GM12878 (cell line): ENCODE results near the gene ID4. TPM values are rescaled to one million over a fixed set of nuclear protein-coding genes. Genes with fewer than 3 reads are reported as not detected.

Experiments
- ATAC-seq: fragments of 200-7000 bp; cut with Tn5 transposase; 3 replicates; pipeline ENCODE4 v1.9.1; 2020; ENCODE audit warnings: mild to moderate bottlenecking, moderate library complexity
- BruUV-seq: library from RNA; stranded (reverse); fragments of 400-500 nt; replicated peaks from 2 replicates; lab custom pipeline; 2021; lab: Mats Ljungman, UMichigan
- CTCF ChIA-PET: fragments of 300-600 bp; sonication (Branson Sonifier 250); formaldehyde crosslinking; extraction: SDS; loops from one replicate; lab custom pipeline; 2021; ENCODE audit warnings: inconsistent platforms; lab: Yijun Ruan, JAX
- POLR2A ChIA-PET: fragments of 350-600 bp; formaldehyde crosslinking; extraction: SDS; loops from one replicate; lab custom pipeline; 2021; ENCODE audit warnings: inconsistent platforms; lab: Charles Lee
- RAD21 ChIA-PET: fragments of 300-600 bp; sonication (Branson Sonifier 250); formaldehyde crosslinking; loops from one replicate; lab custom pipeline; 2023; ENCODE audit warnings: antibody characterized with exemption; ENCODE audit not compliant: unreplicated experiment; lab: Charles Lee
- SMC1A ChIA-PET: fragments of 300-600 bp; sonication (Branson Sonifier 250); formaldehyde crosslinking; loops from one replicate; lab custom pipeline; 2023; ENCODE audit not compliant: unreplicated experiment, uncharacterized antibody; lab: Charles Lee
- DNase-seq: peaks from one replicate; pipeline ENCODE4 v3.0.0-alpha.2; 2011; ENCODE audit warnings: low read depth, low spot score
- FAIRE-seq: peaks from 3 replicates; lab custom pipeline; 2011; peaks lifted over from hg19 to GRCh38; lab: Jason Lieb, UNC
- H2AFZ ChIP-seq: 2 replicates; pipeline ENCODE4 v1.6.0; 2011; ENCODE audit warnings: low read depth, low read length, control low read depth; ENCODE audit not compliant: control insufficient read depth
- H3K27ac ChIP-seq: 2 replicates; pipeline ENCODE4 v1.5.1; 2011; ENCODE audit warnings: control low read depth; ENCODE audit not compliant: control insufficient read depth, insufficient read depth
- H3K27me3 ChIP-seq, 2 experiments: replicated peaks in 1 of 2; 2 replicates each; pipeline versions ENCODE4 v1.6.0 to v1.6.1; 2011; ENCODE audit warnings: low read length in 1 of 2; ENCODE audit not compliant: control insufficient read depth in 2 of 2, insufficient read depth in 2 of 2
- H3K36me3 ChIP-seq, 2 experiments: 2 replicates each; pipeline ENCODE4 v1.5.1; 2011; ENCODE audit warnings: low read length in 1 of 2; ENCODE audit not compliant: control insufficient read depth in 2 of 2, insufficient read depth in 2 of 2
- H3K4me1 ChIP-seq: 2 replicates; pipeline ENCODE4 v1.6.1; 2011; ENCODE audit warnings: mild to moderate bottlenecking, low read length, moderate library complexity, mixed read lengths; ENCODE audit not compliant: control insufficient read depth, insufficient read depth
- H3K4me2 ChIP-seq: 2 replicates; pipeline ENCODE4 v1.6.0; 2011; ENCODE audit warnings: control low read depth; ENCODE audit not compliant: control insufficient read depth, insufficient read depth
- H3K4me3 ChIP-seq: fragments of 200-600 bp; sonication (generic); 2 replicates; pipeline ENCODE4 v1.5.1; 2016
- H3K79me2 ChIP-seq: 2 replicates; pipeline ENCODE4 v1.6.0; 2011; ENCODE audit warnings: low read length; ENCODE audit not compliant: control insufficient read depth, insufficient read depth
- H3K9ac ChIP-seq: 2 replicates; pipeline ENCODE4 v1.8.0; 2011; ENCODE audit warnings: low read length, control low read depth, mixed read lengths; ENCODE audit not compliant: control insufficient read depth, insufficient read depth
- H3K9me3 ChIP-seq: replicated peaks from 3 replicates; pipeline ENCODE4 v1.5.1; 2011; ENCODE audit warnings: mild to moderate bottlenecking, low read length; ENCODE audit not compliant: control insufficient read depth, insufficient read depth
- H4K20me1 ChIP-seq: 2 replicates; pipeline ENCODE4 v1.6.0; 2011; ENCODE audit not compliant: control insufficient read depth, insufficient read depth
- CUX1 ChIP-seq: IDR thresholded peaks from 2 replicates; pipeline ENCODE4 v1.6.1; 2012; ENCODE audit warnings: improper control_type of control experiment, low read depth, low read length; ENCODE audit not compliant: insufficient replicate concordance
- ETV6 ChIP-seq, 2 experiments: fragments of 450-650 bp in 1 of 2; IDR thresholded peaks in 1 of 2; conservative IDR thresholded peaks in 1 of 2; 2 replicates each; pipeline ENCODE4 v1.6.1; 2014; ENCODE audit warnings: antibody characterized with exemption in 1 of 2, borderline replicate concordance in 1 of 2, low read depth in 1 of 2, mild to moderate bottlenecking in 1 of 2, moderate library complexity in 1 of 2
- IKZF1 ChIP-seq: fragments of 450-650 bp; conservative IDR thresholded peaks from 2 replicates; pipeline ENCODE4 v1.6.1; 2017; ENCODE audit warnings: antibody characterized with exemption, mild to moderate bottlenecking
- KAT2A ChIP-seq: conservative IDR thresholded peaks from 2 replicates; pipeline ENCODE4 v1.6.1; 2011; ENCODE audit warnings: low read depth, low read length; ENCODE audit not compliant: control insufficient read depth
- NFIC ChIP-seq: IDR thresholded peaks from 2 replicates; pipeline ENCODE4 v1.6.1; 2012; ENCODE audit warnings: low read depth, mild to moderate bottlenecking, inconsistent platforms, low read length, moderate library complexity
- SIX5 ChIP-seq: IDR thresholded peaks from 2 replicates; pipeline ENCODE4 v1.6.1; 2011; ENCODE audit warnings: mild to moderate bottlenecking, low read depth, low read length, moderate library complexity; ENCODE audit not compliant: severe bottlenecking
- SREBF1 ChIP-seq: IDR thresholded peaks from 2 replicates; pipeline ENCODE4 v1.6.1; 2012; ENCODE audit warnings: mild to moderate bottlenecking, low read length
- ZNF217 ChIP-seq: fragments of 450-650 bp; IDR thresholded peaks from 2 replicates; pipeline ENCODE4 v1.6.1; 2017; ENCODE audit warnings: antibody characterized with exemption, mild to moderate bottlenecking
- ZSCAN29 ChIP-seq: fragments of 450-650 bp; IDR thresholded peaks from 2 replicates; pipeline ENCODE4 v1.6.1; 2017; ENCODE audit warnings: mild to moderate bottlenecking, moderate library complexity
- WGBS: methylation state at CpG from one replicate; pipeline ENCODE4 v1.1.6; 2016; ENCODE audit warnings: low lambda C conversion rate; ENCODE audit not compliant: insufficient replicate concordance, insufficient coverage; ENCODE audit errors: missing lambda C conversion rate; 5-methylcytosine and 5-hydroxymethylcytosine counted together
- in situ Hi-C: fragments of 300-500 bp; cut with MboI; formaldehyde crosslinking; loops from 9 replicates; pipeline ENCODE4 v1.14.3; 2018; ENCODE audit warnings: mixed read lengths
- intact Hi-C: fragments of 100-400 bp; cut with micrococcal nuclease; formaldehyde crosslinking; loops from one replicate; pipeline ENCODE4 v1.14.2; 2022; ENCODE audit not compliant: unreplicated experiment
- polyA plus RNA-seq, 11 experiments: library from polyadenylated mRNA; depleted of rRNA in 4 of 11; unstranded in 6 of 11; stranded (reverse) in 5 of 11; fragments of >200 nt; fragmentation: Nextera tagmentation in 4 of 11; fragmentation: Illumina TruSeq in 1 of 11; extraction: Ambion mirVana in 4 of 11; extraction: Trizol in 1 of 11; gene quantifications; 1 replicate in 1 of 11; 2 replicates in 10 of 11; pipeline versions ENCODE4 v1.2.1 to v1.2.3, GENCODE V29; 2011 to 2016; ENCODE audit warnings: inconsistent platforms in 2 of 11, missing spikeins in 2 of 11, low read depth in 1 of 11
- total RNA-seq, 4 experiments: library from RNA; depleted of rRNA in 3 of 4; stranded (reverse); fragments of >200 nt in 3 of 4; fragmentation: Illumina TruSeq in 1 of 4; extraction: Trizol in 1 of 4; gene quantifications; 2 replicates each; pipeline versions ENCODE4 v1.2.1 to v1.2.3, GENCODE V29; 2013 to 2021

ID4 gene
- total and polyA plus RNA-seq, 10 of the 15 experiments (the other 5 are each of a cell fraction or from before 2014, with no cell fraction given), result 0.09 TPM; not detected in 9

- TF ChIP-seq ETV6 (conservative IDR thresholded peaks at IDR 0.05 in 1 of 2, IDR thresholded peaks at IDR 0.05 in 1 of 2; ENCODE audit: borderline replicate concordance in 1 of 2, low read depth in 1 of 2), result no peak
- TF ChIP-seq SIX5, result no peak
- TF ChIP-seq KAT2A, result no peak
Observed at GRCh38 chr6:19869464-19869863, 32.3 kb downstream of the ID4 start (continued).

GRCh38 chr6:19870322-19870721 is 33.2 kb downstream of the ID4 start:
- FAIRE-seq (no peak), ATAC-seq (no peak), DNase-seq (no peak)
- TF ChIP-seq CUX1 (no peak), ZSCAN29 (no peak), IKZF1 (no peak), SREBF1 (no peak), ZNF217 (no peak), NFIC (no peak)
- no peaks in the 10 kb centered on the region for H3K79me2 ChIP-seq
- CTCF ChIA-PET, result no interaction called here
- no peaks in the 10 kb centered on the region for H3K27me3 ChIP-seq
- POLR2A ChIA-PET, result no interaction called here
- no peak overlapping the region for H3K27ac ChIP-seq
- H3K36me3 ChIP-seq, result no peaks in the 10 kb centered on the region
- H4K20me1 ChIP-seq, result no peaks in the 10 kb centered on the region
- H2AFZ ChIP-seq, result no peak overlapping the region
- H3K4me3 ChIP-seq, result no peak overlapping the region
- SMC1A ChIA-PET, result no interaction called here
- no peaks in the 10 kb centered on the region for H3K4me1 ChIP-seq
- RAD21 ChIA-PET, result no interaction called here
- no peaks in the 10 kb centered on the region for H3K9me3 ChIP-seq
- H3K9ac ChIP-seq, result no peak overlapping the region
- intact Hi-C loops, result loop anchor here (10.0 kb wide), 1 partner anchor 184 kb away; no protein-coding TSS in a partner anchor
- WGBS, result 0% methylated on average over 3 of the region's 3 CpGs
- no peak overlapping the region for H3K4me2 ChIP-seq
- in situ Hi-C loops, result no loop called here
- BruUV-seq, result no TSS peak
